Globus pallidus (tissue), 1 donor: ENCODE results near the gene VPREB3.
A peak's percentile ranks its signal among the peaks of the same experiment; 100 is the strongest.
"Not testable (repeated sequence)": the region's sequence is repeated elsewhere in the genome, so short reads cannot be mapped to it uniquely, and the experiment has no call there.

Experiments
- DNase-seq: peaks from one replicate; pipeline ENCODE4 v3.0.0-alpha.2; 2015; ENCODE audit warnings: low spot score

Gene VPREB3

DNA sequence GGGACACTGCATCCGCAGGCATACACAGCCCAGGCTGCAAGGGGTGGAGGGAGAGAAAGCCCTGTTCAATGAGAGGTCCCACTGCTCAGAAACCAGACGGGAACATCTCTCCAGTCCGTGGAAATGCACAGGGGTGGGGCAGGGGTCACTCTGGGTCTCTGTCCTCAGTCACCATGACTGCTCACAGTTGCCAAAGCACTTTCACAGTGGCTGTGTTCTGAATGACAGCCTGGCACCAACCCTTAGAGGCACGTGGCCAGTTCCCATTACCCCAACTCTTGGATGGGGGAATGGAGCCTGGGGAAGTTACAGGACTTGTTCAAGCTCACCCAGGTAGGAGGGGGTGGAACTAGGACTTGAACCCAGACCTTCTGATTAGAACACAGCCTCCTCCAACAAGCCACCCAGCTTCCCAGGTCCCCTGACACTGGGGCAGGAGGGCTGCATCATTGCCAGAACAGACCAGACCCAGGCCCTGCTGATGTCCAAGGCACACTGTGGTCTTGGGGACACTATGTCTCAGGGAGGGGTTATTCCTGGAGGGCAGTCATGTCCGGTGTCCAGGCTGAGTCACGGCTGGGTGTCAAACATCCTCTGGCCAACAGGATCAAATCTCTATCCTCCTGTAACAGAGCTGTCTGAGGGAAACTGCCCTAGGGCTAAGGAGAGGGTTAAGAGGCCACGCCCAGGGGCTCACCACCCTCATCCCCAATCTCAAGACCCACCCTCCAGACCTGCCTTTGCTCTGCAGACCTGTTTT is 11.5 kb downstream of the VPREB3 start:
- DNase-seq: no peak

DNA sequence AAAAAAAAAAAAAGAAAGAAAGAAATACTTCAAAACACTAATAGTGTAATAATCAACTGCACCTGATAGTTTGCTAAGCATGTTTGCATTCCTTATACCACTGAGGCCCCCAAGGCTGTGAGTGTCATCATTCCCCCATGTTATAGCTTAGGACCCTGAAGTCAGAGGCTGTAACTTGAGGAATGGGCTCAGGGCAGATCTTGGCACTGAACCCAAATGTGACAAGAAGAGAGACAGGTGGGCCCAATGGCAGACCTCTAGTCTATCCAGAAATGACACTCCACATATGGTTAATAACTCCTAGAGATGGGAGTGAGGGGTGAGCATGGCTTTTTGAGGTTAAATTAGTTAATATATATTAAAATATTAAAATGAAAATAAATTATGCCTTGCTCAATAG is 16.5 kb downstream of the VPREB3 start:
- DNase-seq: no peak

DNA sequence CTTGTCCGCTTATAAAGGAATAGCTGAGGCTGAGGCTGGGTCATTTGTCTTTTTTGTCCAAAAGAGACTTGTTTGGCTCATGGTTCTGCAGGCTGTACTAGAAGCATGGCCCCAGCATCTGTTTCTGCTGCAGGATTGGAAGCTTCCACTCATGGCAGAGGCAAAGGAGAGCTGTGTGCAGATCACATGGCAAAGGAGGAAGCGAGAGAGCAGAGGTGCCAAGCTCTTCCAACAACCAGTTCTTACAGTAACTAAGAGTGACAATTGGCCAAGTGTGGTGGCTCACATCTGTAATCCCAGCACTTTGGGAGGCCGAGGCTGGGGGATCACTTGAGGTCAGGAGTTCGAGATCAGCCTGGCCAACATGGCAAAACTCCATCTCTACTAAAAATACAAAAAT is 26.1 kb downstream of the VPREB3 start:
- DNase-seq: not testable (repeated sequence)

DNA sequence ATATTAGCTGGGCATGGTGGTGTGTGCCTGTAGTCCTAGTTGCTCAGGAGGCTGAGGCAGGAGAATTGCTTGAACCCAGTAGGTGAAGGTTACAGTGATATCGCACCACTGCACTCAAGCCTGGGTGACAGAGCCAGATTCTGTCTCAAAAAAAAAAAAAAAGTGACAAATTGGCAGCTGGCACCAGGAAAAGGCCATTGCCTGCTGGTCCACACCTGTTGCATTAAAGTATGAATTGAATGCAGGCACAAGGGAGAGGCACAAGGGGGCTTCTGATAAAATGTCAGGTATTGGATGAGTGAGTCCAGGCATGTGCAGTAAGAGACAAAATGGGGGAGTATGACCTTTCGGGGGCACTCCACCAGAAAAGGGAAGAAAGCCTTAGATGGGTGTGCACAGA is 31.5 kb downstream of the VPREB3 start:
- DNase-seq: no peak

DNA sequence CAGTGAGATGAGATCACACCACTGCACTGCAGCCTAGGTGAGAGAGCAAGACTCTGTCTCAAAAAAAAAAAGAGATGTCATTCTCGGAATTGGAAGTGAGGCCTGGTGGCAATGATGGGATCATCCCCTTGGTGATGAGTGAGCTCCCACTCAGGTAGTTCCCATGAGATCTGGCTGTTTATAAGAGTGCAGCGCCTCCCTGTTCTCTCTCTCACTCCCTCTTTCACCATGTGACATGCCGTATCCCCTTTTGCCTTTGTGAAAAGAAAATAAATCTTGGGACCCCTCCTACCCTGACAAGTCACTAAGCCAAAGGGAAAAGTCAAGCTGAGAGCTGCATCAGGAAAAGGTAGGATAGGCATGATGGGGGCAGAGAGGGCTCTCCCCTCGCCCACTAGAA is 32.1 kb downstream of the VPREB3 start:
- no peak for DNase-seq

DNA sequence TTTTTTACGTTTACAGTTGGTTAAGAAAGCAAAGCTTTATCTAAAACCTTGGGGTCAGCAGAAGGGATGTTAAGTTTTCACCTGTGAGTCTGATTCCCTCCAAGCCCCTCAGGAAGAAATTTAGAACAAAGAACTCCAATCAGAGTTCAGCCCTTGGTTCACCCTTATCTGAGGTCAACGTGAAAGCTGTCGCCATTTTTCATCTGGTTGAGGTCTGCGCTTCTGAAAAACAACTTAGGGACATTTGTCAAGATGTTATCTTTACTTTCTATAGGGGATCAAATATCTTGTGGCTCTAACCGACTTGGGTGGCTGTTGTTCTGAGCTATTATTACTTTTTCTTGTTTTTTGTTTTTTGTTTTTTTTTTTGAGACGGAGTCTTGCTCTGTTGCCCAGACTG is 33.4 kb downstream of the VPREB3 start:
- DNase-seq: no peak

DNA sequence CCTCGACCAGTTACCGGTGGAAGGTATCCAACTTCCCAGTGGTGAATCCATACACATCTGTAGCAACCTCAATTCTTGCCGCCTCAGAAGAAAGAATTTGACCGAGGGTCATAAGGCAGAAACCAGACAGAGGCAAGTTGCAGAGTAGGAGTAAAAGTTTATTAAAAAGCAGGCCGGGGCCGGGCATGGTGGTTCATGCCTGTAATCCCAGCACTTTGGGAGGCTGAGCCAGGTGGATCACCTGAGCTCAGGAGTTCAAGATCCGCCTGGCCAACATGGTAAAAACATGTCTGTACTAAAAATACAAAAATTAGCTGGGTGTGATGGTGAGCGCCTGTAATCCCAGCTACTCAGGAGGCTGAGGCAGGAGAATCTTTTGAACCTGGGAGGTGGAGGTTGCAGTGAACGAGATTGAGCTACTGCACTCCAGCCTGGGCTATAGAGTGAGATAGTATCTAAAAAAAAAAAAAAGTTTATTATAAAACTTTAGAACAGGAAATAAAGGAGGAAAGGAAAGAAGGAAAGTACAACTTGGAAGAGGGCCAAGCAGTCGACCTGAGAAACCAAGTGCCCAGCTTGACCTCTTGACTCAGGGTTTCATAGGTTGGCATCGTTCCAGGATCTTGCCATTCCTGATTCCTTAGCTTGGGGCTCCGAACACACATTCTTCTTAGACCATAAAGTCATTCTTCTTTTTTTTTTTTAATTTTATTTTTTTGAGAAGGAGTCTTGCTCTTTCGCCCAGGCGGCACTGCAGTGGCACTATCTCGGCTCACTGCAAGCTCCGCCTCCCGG is 35.7 kb downstream of the VPREB3 start:
- no peak for DNase-seq

DNA sequence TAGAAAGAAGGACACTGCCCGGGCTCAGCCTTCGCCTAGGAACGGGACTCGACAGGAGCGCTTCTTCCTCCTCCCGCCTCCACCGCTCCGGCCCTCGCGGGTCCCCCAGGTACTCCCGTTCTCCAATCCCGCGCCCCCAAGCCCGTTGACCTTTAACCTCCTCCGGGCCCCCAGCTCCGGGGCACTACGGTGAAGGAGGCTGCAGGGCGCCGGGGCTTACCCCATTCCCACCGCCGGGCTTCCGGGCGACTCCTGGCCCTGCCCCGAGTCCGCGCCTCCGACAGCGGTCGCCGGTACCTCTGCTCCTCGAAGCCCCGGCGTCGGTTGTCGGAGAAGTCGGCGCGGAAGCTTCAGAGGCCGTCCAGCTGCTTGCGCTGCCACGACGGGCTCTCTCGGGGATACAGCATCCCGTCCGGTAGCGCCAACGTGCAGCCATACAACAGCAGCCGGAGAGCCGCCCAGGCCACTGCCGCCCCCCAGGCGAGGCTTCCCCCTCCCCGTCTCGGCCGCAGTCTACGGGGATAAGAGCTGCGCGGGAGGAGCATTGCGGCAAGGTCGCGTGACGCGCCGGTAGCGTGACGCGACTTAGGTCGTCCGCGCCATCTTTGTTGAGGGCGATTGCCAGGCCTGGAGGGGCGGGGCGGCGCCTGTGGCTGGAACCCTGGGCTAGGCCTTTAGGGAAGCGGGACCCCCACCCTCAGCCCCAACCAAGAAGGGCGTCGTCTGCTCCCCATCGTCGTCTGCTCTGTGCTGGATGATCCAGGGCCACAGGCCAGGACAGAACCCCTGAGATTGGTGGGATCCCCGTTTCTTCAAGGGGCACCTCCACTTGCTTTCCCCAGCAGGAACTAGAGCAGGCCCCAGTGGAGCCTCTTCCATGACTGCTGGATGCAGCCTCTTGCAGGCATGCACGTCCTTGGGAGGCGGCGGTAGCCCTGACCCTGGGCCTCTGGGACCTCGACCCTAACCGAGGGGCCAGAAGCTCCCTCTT is 37.1 kb downstream of the VPREB3 start:
- peak; percentile 85 for DNase-seq

DNA sequence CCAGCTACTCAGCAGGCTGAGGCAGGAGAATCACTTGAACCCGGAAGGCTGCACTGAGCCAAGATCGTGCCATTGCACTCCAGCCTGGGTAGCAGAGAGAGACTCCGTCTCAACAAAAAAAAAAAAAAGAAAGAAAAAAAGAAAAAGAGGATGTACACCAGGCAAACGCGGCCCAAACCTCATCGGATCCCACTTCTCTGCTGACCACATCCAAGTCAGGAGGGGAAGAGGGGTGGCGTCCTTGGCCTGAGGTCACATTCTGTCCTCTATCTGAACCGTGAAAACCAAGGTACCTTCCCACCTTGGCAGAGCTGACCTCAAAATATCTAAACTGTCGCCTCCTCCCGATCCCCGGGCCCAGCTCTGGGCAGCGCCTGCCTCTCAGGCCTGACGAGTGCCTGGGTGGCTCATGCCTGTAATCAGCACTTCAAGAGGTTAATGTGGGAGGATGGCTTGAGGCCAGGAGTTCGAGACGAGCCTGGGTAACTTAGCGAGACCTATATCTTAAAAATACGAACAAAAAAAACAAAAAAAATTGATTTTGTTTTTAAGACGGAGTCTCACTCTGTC is 38.3 kb downstream of the VPREB3 start:
- no peak for DNase-seq

DNA sequence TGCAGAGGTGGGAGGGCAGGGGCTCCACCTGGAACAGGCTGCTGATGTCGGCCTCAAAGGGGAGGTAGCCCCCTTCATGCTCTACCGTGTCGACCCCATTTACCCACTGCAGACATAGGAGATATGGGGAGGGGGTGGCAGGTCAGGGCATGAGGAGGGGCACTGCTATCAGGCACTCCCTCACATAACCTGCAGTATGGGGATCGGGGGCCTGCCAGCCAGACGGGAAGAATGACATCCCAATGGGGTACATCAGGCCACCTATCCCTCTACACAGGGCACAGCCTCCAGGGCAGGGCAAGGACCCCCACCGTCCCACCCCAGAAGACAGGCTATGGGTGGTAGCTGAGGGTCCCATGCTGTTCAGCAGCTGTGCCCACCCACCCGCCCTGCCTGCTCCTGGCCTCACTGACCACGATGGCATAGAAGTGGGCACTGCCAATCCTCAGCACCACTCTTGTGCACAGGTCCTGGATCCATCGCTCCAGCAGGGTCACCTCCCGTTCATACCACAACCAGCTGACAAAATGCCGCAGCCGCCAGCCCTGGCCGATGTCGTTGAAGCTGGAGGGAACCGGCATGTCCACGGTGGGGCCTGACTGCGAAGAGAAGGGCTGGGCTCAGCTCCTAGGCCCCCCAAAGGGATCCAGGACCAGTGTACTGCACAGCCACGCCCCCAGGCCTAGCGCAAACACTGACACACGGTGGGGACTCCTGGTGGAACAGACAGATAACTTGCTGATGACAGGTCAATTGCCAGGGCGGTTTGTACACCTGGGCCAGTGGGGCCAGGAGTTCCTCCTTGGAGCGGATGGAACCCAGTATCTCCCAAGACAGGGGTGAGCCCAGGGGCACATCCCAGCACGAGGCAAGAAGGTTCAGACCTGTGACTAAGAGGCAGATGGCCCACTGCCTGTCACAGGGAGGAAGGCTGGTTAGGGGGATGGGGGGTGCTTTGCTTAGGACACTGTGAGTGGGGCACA is 39.3 kb downstream of the VPREB3 start:
- DNase-seq: no peak

DNA sequence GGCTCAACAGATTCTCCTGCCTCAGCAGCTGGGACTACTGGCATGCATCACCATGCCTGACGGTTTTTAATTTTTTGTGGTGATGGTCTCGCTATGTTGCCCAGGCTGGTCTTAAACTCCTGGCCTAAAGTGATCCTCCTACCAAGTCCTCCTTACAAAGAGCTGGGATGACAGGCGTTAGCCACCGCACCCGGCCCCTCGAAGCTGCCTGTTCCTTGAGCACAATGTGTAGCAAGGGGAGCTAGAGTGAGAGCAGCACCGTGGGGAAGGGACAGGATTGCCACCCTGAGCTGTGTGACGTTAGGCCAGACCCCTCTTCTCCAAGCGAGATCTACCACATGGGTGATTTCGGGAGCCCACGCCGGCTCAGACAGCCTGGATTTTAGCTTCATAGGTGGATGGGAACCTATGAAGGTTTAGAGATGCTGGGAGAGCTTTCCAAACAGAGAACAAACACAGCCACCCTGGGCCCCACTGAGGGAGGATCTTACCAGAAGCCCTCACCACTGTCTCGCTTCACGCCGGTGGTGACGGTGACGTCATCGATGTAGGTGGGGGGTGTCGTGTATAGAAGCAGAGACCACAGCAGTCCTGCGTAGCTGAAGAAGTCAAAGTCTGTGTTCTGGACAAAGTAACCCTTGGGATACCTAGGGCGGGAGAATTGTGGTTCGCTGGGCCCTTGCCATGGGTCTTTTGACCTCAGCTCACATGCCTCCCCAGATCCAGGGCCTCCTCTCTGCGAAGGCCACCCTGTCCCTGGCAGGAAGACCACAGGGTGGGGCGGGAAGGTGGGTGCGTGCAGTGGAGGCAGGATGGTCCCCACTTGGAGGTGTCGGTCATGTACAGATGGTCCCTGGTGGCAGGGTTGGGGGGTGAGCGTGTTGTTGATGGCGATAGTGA is 40.3 kb downstream of the VPREB3 start:
- DNase-seq: no peak

DNA sequence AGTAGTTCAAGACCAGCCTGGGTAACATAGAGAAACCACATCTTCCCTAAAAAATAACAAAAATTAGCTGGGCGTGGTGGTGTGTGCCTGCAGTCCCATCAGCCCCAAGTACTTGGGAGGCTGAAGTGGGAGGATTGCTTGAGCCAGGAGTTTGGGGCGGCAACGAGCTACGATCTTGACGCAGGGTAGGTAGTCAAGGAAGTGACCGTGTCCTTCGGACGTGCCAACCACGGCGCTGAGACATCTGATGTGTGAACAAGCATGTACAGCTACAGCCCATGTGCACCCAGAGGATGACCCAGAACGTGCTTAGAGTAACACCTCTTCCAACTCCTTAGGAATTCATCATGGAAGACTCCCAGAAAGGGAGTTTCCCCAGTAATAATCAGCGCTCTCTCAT is 42.0 kb downstream of the VPREB3 start:
- DNase-seq: no peak

DNA sequence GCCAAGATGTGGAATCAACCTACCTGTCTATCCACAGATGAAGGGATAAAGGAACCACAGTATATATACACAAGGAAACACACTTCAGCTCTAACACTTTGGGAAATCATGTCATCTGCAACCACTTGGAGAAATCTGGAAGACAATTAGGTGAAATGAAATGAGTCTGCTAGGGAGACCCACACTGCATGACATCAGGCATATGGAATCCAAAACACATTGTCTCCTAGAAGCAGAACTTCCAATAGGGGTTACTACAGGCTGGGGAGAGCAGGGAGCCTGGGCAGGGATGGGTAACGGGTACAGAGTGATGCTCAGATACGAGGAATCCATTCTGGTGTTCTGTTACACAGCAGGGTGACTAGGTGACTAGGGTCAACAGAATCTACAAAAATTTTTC is 45.1 kb downstream of the VPREB3 start:
- DNase-seq: no peak

DNA sequence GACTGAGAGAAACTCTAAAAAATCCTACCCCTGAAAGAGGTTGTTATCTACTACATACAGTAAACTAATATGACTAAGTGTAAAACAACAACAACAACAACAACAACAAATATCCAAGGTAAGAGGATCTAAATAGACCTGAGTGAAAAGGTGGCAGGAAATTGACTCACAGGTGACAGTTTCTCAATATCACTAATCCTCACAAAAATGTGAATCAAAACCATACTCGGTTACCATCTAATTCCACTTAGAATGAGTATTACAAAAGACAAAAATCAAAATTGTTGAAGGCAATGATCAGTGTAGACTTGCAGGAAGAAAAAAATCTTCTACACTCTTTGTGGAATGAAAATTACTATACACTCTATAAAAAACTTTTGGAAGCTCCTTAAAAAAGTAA is 46.0 kb downstream of the VPREB3 start:
- DNase-seq: no peak

DNA sequence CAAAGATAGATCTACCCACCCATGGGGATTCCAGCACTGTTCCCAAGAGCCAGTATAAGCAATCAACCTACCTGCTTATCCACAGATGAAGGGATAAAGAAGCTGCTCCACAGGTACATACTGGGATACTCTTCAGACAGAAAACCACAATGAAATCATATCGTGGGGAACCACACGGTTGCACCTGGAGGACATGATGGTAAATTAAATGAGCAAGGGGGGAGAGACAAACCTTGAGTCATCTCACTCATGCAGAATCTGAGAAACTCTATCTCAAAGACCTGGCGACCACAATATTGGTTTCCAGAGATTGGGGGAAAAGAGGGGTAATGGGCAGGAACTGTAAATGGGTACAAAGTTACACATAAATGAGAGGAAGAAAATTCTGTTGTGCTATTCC is 48.9 kb downstream of the VPREB3 start:
- DNase-seq: no peak

DNA sequence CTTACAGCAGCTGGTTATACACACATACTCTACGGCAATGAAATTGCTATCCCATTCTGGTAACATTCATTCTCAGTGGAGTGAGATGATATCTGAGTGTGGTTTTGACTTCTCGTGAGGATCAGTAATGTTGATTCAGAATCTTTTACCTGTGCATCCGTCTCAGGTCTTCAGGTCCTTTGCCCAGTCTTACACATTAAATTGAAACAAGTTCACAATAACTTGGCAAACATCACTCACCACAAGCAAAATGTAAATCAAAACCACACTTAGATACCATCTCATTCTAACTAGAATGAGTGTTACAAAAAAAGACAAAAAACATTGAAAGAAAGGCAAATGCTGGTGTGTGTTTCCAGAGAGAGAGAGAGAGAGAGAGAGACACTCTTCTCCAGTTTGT is 49.4 kb downstream of the VPREB3 start:
- no peak for DNase-seq

DNA sequence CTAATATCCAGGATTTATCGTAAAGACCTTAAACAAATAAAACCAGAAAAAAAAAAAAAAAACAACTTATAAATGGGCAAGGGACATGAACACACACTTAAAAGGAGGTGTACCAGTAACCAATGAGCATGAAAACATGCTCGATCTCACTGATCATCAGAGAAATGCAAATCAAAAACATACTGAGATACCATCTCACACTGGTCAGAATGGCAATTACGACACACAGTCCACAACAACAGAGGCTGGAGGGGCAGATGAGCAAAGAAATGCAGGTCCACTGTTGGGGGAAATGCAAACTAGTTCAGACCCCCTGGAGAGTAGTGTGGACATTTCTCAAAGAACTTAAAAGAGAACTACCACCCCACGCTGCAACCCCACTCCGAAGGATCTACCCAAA is 50.2 kb downstream of the VPREB3 start:
- DNase-seq: no peak
